Activated T-cell treated with anti-CD3 and anti-CD28 coated beads for 1 hour (primary cell): ENCODE data around the gene GTF3C1.

Experiments used
- DNase-seq: peaks from one replicate; pipeline ENCODE4 v3.0.0-alpha.2; 2020; ENCODE audit warnings: low read depth

Gene GTF3C1

DNA sequence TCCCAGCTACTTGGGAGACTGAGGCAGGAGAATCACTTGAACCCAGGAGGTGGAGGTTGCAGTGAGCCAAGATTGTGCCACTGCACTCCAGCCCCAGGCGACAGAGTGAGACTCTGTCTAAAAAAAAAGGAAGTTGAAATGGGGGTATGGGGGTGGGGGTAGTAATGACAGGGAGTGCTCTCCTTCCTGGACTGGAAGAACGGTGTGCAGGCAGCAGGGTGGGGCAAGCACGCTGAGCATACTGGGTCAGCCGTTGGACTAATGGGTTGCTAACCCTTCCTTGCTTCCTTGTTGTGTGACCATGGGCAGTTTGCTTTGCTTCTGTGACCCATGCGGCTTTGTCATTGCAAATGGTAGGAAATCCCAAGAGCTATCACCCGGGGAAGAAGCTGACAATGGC is 16.7 kb upstream of the GTF3C1 start:
- DNase-seq, result no peak

DNA sequence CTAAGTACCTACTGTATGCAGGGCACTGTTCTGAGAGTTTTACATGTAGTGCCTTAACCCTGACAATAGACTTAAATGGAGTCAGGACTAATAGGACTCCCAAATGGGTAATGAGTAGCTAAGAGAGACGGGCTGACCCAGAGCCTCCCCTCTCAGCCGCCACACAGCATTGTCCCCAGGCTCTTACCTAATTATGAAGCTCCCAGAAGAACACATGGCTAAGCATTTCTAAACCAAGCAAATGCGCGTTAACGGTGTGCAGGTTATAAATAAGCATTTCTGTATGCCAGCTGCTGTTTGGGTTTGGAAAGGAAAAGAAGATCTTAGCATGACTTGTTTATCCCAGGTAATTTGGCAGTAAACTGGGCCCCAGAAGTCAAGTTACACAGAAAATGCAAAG is 14.5 kb upstream of the GTF3C1 start:
- no peak for DNase-seq

DNA sequence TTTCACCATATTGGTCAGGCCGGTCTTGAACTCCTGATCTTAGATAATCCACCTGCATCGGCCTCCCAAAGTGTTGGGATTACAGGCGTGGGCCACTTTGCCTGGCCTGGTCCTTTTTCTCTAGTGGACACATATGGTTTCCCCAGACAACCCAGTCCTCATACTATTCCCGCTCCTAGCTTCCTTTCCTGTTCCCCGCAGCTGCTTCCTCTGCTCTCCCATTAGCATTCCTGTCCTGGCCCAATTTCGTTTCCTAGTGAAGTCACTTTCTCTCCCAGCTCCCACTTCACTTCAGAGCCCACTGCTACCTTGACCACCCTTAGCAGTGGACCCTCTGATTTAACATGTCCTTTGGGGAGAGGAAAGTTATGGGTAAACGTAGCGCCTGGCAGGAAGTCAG is 11.5 kb upstream of the GTF3C1 start:
- DNase-seq, result no peak

DNA sequence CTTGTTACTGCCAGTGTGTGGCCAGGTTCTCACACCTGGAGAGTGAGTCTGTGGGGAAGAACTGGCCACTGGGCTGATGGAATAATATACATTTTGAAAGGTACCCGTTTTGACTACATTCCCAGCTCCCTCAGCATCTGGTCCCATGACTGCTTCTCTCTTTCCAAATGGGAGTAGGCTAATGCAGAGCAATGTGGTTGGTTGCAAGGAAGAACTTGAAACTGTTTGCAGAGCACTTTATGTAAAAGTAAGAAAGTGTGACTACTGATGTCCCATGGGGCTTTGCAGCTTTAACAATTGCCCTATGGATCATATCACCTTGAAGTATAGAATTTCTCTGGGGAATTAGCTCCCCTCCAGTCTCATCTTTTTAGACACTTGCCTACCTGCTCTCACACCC is 9.2 kb upstream of the GTF3C1 start:
- no peak for DNase-seq

DNA sequence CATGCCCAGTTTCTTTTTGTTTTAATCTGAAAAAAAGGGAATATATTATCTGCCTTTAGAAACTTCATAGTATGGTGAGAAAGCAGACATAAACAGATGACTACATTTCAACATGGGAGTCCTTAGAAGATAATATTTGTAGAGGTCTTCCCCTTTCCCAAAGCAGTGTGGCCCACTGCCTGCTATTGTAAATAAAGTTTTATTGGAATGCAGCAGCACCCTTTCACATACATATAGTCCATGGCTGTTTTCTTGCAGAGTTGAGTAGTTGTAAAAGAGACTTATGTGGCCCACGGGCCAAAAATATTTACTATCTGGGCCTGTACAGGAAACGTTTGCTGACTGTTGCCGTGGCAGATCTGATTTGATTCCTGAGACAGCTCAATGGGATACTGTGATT is 8.7 kb upstream of the GTF3C1 start:
- DNase-seq, result no peak

DNA sequence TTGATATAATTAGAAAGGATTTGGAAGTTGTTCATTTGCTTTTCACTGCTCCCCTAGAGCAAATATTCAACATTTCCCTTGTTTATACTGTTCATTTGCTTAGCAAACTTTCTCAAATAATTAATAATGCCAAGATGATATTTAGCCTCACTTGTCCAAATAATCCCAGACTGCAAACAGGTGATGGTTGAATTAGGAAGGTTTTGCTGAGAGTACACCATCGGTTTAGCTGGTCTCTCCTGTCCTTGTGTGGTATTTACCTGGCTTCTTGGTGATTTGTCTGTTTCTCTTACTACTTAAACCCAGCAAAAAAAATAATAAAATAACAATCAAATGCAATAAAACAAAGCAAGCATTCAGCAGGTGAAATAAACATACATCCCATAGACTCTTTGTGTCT is 6.8 kb upstream of the GTF3C1 start:
- no peak for DNase-seq

DNA sequence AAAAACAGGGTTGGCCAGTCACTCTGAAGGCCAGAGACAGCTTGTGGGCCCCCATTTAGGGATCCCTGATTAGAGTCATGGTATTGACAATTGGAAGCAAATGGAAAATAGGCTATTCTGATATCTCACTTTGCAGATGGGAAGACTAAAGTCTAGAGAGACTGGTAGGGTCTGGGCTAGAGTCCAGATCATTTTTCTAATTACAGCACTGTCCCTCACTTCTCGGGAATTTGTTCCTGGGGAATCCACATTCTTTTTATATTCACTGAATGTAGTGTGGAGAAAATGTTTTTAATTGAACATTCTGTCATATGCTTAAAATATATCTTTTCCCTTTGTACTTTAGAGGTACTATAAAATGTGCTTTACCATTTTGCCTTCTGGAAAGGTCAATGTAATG is 1.3 kb upstream of the GTF3C1 start:
- no peak for DNase-seq

DNA sequence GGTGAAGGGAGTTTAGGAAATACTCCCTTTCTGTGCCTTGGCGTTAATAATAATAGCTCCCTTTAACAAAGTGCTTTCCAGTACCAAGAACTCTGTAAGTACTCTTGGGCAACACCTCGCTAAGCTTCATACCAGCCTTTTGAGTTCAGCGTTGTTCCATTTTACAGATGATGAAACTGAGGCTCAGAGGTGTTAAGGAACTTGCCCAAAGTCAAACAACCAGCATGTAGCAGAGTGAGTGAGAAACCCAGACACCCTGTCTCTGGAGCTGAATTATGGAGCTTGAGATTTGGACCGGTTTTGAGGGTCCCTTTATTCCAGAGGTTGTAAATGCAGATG is 838 bp upstream of the GTF3C1 start:
- no peak for DNase-seq

DNA sequence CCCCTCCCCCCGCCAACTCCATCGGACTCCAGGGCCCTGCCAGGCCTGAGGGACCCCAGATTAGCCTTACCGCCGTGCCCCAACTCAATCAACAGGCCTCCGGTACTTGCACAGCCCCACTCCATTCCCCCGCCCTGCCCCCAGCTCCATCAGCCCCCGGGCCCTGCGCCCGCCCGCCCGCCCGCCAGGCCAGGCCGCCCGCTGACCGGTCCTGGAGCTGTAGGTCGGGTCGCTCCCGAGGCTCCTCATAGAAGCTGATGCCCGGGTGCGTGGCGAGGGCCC is 308 bp downstream of the GTF3C1 start:
- DNase-seq, result peak; percentile 1

DNA sequence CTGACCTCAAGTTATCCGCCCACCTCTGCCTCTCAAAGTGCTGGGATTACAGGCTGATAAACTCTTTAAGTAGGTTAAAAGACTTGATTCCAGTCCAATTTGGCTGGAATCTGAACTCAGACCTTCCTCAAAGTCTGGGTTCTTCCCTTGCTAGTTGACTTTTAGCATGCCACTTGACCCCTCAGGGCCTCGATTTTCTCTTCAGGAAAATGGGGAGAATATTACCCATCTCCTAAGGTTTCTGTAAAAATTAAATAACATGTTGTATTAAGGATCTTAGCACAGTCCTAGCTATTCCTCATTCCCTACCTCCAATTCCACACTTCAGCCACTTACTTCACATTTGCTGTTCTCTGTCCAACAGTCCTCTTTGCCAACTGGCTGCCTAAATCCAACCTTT is 1.9 kb downstream of the GTF3C1 start:
- no peak for DNase-seq

DNA sequence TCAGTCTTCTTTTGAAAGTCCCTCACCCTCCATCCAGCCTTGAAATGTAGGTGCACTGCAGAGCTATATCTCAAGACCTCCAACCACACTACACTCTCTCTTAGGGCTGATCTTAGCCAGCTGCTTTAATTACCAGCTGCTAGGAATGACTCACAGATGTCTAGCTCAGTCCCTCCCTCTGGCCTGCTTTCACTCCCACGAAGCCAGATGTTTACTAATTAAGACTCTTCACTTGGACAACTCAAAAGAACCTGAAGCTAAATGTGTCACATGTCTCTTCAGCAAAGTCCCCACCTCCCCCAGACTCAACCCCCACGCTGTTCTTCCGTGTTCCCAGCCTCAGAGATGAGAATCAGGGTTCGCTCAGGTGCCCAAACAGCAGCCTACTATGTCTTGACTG is 2.6 kb downstream of the GTF3C1 start:
- DNase-seq, result no peak

DNA sequence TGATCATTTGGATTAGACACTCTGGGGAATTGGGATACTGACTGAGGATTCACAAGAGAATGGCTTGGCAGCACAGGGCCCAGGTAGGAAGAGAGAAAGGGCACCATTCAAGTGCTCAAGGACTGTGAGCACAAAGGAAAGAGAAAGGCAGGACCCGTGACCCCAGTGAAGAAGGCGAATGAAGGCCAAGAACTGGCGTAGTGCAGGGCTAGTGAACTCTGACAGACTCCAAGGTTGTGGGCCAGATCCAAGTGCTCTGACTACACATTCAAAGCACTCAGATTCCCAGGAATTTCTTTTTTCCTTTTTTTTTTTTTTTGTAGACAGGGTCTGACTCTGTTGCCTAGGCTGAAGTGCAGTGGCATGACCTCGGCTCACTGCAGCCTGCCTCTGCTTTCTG is 5.0 kb downstream of the GTF3C1 start:
- DNase-seq, result no peak

DNA sequence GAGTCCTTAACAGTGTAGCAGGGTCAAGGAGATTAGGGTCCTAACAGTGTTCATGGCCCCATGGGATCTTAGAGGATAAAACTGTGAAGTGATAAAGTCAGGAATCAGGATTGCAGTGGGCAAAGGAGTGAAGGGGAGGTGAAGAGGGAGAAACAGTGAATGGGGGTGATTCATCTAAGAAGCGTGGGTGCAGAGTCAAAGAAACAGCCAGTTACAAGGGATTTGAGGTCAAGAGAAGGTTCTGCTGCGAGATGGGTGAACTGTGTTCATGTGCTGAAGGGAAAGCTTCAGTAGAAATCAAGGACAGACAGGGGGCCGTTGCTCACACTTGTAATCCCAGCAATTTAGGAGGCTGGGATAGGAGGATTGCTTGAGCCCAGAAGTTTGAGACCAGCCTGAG is 5.9 kb downstream of the GTF3C1 start:
- no peak for DNase-seq

DNA sequence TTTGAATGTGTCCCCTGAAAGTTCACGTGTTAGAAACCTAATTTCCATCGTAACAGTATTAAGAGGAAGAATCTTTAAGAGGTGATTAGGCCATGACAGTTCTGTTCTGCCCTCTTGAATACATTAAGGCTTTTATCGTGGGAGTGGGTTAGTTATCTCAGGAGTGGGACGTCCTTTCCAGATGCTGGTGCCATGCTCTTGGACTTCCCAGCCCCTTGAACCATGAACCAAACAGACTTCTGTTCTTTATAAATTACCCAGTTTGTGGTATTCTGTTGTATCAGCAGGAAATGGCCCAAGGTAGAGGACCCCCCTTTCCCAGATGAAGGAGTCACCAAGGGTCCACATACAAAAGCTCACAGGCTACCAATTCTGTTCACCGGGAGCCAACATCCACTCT is 10.1 kb downstream of the GTF3C1 start:
- DNase-seq, result no peak

DNA sequence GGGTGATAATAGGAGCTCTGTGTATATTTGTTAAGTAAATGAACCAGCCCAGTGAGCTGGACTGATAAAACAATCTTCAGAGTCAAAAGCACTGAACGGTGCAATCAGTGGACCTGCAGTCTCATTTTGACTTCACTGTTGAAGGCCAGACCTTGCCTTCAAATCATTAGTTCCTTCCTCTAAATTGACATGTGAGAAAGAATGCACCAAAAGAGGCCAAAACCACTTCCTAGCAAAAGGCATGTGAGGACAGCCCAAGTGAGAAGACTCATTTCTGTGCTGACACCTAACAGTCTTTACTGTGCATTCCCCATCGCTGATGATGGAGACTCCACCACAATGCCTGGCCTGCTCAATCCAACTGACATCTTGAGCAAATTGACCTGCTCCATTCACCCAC is 10.6 kb downstream of the GTF3C1 start:
- no peak for DNase-seq

DNA sequence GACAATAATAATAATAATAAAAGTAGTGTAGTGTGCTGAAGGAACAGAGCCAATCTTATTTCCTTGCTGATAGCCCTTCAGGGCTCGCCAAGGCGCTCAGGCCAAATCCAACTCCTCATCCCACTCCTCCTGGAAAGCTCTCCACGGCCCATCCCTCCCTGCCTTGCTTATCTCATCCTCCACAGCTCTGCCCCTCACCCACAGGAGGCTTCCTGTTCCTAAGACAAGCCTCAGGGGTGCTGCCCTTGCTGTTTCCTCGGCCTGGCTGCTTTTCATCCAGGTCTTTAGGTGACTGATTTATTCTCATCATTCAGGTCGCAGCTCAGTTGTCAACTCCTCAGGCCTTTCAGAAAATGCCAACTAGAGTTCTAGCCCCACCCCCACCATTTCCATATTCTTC is 11.2 kb downstream of the GTF3C1 start:
- no peak for DNase-seq

DNA sequence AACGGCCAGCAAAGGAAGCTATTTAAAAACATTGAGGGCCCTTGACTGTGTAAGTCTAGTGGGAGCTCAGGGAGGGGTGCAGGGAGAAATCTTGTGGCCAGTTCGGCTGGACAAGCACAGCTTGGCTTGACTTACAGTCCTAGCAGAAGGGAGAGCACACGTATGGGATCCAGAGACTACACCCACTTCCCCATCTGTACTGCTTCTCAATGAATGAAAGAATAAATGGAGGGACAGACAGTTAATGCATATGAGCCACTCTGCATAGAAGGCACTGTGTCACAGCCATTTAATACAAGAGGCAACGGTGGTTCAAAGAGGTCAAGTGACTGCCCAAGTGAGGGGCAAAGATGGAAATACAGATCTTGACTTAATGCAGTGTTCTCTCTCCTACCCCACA is 15.5 kb downstream of the GTF3C1 start:
- no peak for DNase-seq

DNA sequence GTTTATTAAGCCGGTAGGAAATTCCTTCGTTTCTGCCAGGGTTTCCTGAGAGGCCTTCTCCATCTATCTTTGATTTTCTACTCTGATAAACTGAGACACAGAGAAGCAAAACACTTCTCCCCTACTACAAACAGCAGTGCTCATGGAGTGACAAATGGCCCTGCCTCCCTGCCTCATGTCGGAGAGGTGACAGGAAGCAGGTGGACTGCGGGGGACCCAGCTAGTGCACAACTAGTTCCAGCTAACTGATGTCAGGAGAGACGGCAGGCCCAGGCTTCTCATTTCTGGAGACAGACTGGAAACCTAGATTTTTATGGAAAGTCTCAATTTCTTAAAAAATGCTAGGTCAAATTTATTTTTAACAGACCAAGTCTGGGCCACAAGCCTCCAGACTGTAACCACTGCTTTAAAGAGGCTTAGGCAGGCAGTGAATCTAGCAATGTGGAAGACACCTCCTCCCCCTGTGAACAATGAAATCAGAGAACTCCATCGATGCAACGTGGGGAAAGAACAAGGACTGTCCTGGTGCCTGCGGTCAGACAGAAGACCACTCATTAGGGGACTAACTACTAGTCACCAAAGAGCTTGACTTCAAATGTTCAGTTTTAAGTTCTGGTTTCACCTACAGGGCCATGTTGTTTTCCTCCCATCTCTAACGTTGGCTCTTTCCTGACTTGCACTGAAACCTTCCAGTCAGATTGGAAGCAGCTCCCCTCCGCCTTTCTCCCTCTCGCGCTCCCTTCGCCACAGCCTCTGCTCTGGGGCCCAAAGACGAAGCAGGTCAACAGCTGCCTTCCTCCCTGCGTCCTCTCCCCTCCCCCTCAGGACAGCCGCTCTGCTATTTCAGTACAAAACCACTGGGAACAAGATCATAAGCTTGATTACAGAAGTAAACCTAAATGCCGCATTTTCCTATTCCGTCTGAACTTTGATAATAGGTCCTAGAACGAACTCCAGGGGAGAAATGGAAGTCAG is 17.6 kb downstream of the GTF3C1 start:
- DNase-seq, result no peak

DNA sequence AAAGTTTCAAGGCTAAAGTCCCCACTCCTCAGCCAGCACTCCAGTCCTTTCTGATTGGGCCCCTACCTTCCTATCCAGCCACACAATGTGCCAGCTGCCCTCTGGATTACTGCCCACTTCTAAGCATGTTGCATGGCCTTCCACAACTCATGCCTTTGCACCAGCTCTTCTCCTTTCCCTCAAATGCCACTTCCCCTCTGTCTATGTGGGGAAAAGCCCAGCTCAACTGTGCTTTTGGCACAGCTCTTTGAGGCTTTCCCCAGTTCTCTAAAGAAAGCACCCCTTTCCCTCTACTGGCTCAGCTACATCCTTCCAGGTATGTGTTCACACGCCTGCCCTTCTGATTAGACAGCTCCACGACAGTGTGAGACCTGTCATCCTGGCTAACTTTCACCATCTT is 18.5 kb downstream of the GTF3C1 start:
- DNase-seq, result no peak

DNA sequence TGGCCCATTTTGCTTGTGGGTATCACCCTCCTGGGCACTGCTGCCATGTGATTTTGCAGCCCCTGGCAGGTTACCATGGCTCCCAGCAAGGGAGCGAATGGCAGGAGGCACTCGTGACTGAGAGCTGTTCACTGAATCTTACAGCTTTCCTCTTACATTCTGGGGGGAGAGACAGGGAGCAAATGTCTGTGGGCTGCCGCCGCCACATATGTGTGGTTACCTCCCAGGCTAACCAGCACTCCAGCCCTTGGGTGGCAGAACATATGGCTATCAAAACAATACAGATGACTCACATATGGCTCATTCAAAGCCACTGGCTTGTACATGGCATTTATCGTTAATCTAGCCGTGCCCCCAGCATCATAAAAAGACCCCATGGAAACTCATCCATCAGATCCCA is 19.8 kb downstream of the GTF3C1 start:
- no peak for DNase-seq

DNA sequence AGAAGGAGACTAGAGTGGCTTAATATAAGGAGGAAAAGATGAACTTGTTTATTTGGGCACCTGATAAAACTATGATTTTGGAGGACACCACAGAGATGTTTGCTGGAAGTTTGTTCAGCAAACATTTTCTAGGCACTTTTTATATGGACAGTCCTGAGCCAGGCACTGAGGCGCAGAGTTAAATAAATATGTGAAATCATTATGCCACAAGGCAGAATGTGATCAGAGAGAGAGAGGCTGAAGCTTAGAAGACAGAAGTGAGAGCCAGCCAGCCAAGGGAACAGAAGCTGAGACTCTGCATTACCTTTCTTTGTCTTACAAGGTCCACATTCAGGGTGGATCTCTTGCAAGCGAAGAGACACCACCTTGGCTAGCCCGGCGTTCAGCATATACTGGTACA is 21.4 kb downstream of the GTF3C1 start:
- no peak for DNase-seq

DNA sequence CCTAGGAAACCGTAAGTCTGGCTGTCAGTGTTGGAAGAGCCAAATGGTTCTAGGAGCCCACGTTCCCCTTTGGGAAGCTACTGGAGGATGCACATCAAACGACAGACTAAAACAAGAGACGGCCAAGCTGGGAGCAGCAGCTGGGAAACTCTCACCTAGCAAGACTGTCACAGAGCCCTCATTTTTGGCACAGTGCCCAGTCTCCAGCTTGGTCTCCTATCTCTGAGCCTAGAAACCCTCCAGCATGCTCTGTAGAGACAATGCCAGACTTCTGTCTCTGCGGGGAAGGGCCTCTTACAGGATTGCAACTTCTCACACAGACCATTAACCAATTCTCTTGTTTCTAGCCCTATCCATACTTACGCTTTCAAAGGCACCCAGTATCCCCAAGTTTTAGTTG is 23.5 kb downstream of the GTF3C1 start:
- DNase-seq, result no peak

DNA sequence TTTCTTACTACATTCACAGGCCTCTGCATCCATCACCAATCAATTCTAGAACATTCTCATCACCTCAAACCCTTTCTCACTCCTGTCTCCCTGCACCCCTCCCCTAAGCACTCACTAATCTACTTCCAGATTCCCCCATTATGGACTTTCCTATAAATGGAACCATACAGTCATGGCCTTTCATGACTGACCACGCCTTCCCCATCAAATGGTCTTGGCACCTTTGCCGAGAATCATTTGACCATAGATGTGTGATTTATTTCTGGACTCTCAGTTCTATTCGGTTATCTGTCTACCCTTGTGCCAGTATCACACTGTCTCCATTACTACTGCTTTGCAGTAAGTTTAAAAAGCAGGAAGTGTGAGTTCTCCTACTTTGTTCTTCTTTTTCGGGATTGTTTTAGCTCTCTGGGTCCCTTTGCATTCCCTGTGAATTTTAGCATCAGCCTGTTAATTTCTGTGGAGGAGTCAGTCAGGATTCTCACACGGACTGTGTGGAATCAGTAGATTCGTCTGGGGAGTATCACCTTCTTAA is 27.5 kb downstream of the GTF3C1 start:
- DNase-seq, result no peak

DNA sequence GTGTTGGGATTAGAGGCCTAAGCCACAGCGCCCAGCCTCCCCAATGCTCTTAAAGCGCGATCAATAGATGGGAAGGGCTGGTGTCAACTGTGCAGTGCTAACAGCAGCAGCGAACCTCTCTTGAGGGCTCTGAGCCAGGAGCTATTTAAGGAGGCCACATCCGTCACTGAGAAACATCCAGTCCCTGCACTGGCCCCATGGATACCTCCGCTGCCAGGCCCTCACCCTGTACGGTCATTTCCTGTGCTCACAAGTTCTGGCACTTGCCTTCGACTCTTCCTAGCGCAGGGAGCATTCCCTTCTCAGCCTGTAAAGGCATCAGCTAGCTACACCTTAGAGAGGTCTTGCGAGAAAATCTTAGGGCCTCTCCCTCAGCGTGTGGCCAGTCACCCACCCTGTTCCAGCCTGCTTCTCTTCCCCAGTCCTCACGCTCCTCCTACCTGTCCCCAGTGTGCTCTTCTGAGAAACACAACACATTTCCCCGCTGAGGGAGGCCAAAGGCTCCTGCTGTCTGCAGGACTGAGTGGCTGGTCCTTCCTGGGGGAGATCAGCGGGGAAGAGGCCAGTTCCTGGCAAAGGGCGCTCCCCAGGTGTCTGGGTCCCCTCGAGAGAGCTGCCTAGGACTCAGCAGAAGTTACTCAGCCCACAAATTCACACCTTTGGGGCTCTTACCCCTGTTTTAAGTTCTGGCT is 28.6 kb downstream of the GTF3C1 start:
- DNase-seq, result no peak
